T1000 (cell line): ENCODE measurements around the gene E2F7.

Source experiments
- DNase-seq: peaks from one replicate; lab custom pipeline; 2025; ENCODE audit warnings: mixed read lengths; lab: John Stamatoyannopoulos, UW

E2F7 gene

GRCh38 chr12:77016606-77017005 lies 48.8 kb downstream of the E2F7 start:
- DNase-seq = no peak

- DNase-seq = no peak
Measured at GRCh38 chr12:77013091-77013490, 52.3 kb downstream of the E2F7 start.

- peak; percentile 45 for DNase-seq
Measured at GRCh38 chr12:77010691-77011548, 54.4 kb downstream of the E2F7 start.

GRCh38 chr12:77007476-77007875 lies 57.9 kb downstream of the E2F7 start:
- DNase-seq = no peak

GRCh38 chr12:77005611-77006098 lies 59.7 kb downstream of the E2F7 start:
- DNase-seq = no peak

- no peak for DNase-seq
Measured at GRCh38 chr12:77003914-77004313, 61.5 kb downstream of the E2F7 start.

GRCh38 chr12:77003246-77003645 lies 62.1 kb downstream of the E2F7 start:
- DNase-seq = no peak

GRCh38 chr12:77002382-77002781 lies 63.0 kb downstream of the E2F7 start:
- no peak for DNase-seq

- no peak for DNase-seq
Measured at GRCh38 chr12:77001276-77001675, 64.1 kb downstream of the E2F7 start.

- no peak for DNase-seq
Measured at GRCh38 chr12:76998908-76999556, 66.3 kb downstream of the E2F7 start.

- no peak for DNase-seq
Measured at GRCh38 chr12:76998386-76998785, 67.0 kb downstream of the E2F7 start.

GRCh38 chr12:76997011-76997780 lies 68.2 kb downstream of the E2F7 start:
- no peak for DNase-seq

GRCh38 chr12:76990716-76991115 lies 74.7 kb downstream of the E2F7 start:
- DNase-seq = no peak

GRCh38 chr12:76984566-76984965 lies 80.8 kb downstream of the E2F7 start:
- DNase-seq = no peak

GRCh38 chr12:76983420-76983819 lies 81.9 kb downstream of the E2F7 start:
- no peak for DNase-seq

GRCh38 chr12:76980196-76980595 lies 85.2 kb downstream of the E2F7 start:
- DNase-seq = no peak

GRCh38 chr12:76976777-76977382 lies 88.5 kb downstream of the E2F7 start:
- DNase-seq = no peak
